HG03108 (cell line): ENCODE results near the gene TUBB4B.
A peak's percentile ranks its signal among the peaks of the same experiment; 100 is the strongest.

ENCODE experiments used
- ATAC-seq: cut with Tn5 transposase; IDR thresholded peaks from one replicate; pipeline ENCODE4 v1.9.1; 2021; ENCODE audit warnings: moderate library complexity; ENCODE audit not compliant: unreplicated experiment

TUBB4B gene

GRCh38 chr9:137267933-137268355 lies 26.9 kb downstream of the TUBB4B start:
- ATAC-seq, result no peak

- no peak for ATAC-seq
Measured at GRCh38 chr9:137268538-137269201, 27.6 kb downstream of the TUBB4B start.

- no peak for ATAC-seq
Measured at GRCh38 chr9:137269231-137269772, 28.2 kb downstream of the TUBB4B start.

- ATAC-seq, result no peak
Measured at GRCh38 chr9:137270929-137271695, 30.0 kb downstream of the TUBB4B start.

GRCh38 chr9:137271696-137272076 lies 30.6 kb downstream of the TUBB4B start:
- no peak for ATAC-seq

- no peak for ATAC-seq
Measured at GRCh38 chr9:137272241-137273094, 31.4 kb downstream of the TUBB4B start.

- no peak for ATAC-seq
Measured at GRCh38 chr9:137273095-137273490, 32.0 kb downstream of the TUBB4B start.

- ATAC-seq, result no peak
Measured at GRCh38 chr9:137273611-137274320, 32.7 kb downstream of the TUBB4B start.

- ATAC-seq, result no peak
Measured at GRCh38 chr9:137275203-137275587, 34.1 kb downstream of the TUBB4B start.

- no peak for ATAC-seq
Measured at GRCh38 chr9:137275588-137276472, 34.7 kb downstream of the TUBB4B start.

- ATAC-seq, result no peak
Measured at GRCh38 chr9:137276473-137277328, 35.6 kb downstream of the TUBB4B start.

- ATAC-seq, result peak; percentile 78
Measured at GRCh38 chr9:137277329-137278041, 36.4 kb downstream of the TUBB4B start, which contains the start of gene TOR4A. TSS of gene TOR4A (plus strand) at chr9:137277726. CDS start at chr9:137278690, 964 bp downstream.

- ATAC-seq, result no peak
Measured at GRCh38 chr9:137278061-137278701, 37.1 kb downstream of the TUBB4B start.

- no peak for ATAC-seq
Measured at GRCh38 chr9:137278721-137279711, 37.9 kb downstream of the TUBB4B start.

GRCh38 chr9:137279741-137280473 lies 38.8 kb downstream of the TUBB4B start:
- ATAC-seq, result no peak
